ENCODE data around the gene LAMTOR4.
"Not testable (repeated sequence)": the region's sequence is repeated elsewhere in the genome, so short reads cannot be mapped to it uniquely, and the experiment has no call there.

The LAMTOR4 gene

DNA sequence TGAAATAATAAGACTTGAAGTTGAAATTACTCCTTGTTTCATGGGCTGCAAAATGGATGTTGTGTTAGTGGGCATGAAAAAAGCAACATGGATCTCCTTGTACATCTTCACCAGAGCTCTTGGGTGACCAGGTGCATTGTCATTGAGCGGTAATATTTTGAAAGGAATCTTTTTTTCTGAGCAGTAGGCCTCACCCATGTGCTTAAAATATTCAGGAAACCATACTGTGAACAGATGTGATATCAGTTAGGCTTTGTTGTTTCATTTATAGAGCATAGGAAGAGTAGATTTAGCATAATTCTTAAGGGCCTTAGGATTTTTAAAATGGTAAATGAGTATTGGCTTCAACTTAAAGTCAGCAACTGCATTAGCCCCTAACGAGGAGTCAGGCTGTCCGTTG lies 44.3 kb downstream of the LAMTOR4 start:
- no peak for DNase-seq (ENCODE audit: low spot score)
- no peak for TF ChIP-seq CTCF (IDR thresholded peaks at IDR 0.05; ENCODE audit: extremely low read depth, insufficient read depth, missing control alignments)
- in situ Hi-C loops (cut with MboI; ENCODE audit: low pct_unique_long_range_greater_than_20kb, low sequenced_read_pairs, unreplicated experiment), result no loop called here

DNA sequence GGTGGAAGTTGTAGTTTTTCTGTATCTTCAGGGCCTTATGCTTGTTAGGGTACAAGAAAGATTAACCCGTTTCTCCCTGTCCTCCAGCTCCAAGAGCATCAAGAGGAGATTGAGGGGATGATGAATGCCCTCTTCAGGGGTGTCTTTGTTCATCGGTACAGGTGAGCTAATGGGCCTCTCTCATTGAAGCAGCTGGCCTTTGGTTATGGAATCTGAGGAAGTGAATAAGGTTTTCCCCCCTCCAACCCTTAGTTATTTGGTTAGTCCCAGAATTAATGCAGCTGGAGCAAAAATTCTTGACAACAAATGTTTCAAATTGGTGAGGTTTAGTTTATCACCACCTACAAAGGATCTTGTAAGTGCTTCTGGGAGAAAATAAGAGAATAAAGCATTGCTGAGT lies 46.5 kb downstream of the LAMTOR4 start:
- in situ Hi-C loops (cut with MboI; ENCODE audit: low pct_unique_long_range_greater_than_20kb, low sequenced_read_pairs, unreplicated experiment), result no loop called here
- no peak for TF ChIP-seq CTCF (IDR thresholded peaks at IDR 0.05; ENCODE audit: extremely low read depth, insufficient read depth, missing control alignments)
- no peak for DNase-seq (ENCODE audit: low spot score)

- peak; percentile 64 for DNase-seq (ENCODE audit: low spot score)
- in situ Hi-C loops (cut with MboI; ENCODE audit: low pct_unique_long_range_greater_than_20kb, low sequenced_read_pairs, unreplicated experiment), result not testable (repeated sequence)
Measured at GRCh38 chr7:100195901-100196322, 47.2 kb downstream of the LAMTOR4 start.

DNA sequence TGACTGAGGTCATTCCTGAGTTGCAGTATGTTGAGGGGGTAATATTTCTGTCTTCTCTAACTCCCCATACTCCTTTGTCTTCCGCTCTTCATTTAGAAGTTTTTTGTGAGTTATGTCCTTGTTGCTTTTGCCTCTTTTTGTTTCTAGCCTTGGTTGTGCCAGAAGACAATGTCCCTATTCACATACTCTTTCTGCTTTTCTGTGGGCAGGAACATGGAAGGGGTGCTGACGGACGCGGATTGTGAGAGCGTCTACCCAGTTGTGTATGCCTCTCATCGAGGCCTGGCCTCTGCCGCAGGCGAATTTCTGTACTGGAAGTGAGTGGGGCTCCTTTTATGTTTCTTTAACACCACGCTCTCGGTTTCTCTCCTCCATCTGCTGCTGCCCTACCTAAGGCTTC lies 49.5 kb downstream of the LAMTOR4 start:
- in situ Hi-C loops (cut with MboI; ENCODE audit: low pct_unique_long_range_greater_than_20kb, low sequenced_read_pairs, unreplicated experiment), result no loop called here
- TF ChIP-seq CTCF (IDR thresholded peaks at IDR 0.05; ENCODE audit: extremely low read depth, insufficient read depth, missing control alignments), result no peak
- no peak for DNase-seq (ENCODE audit: low spot score)

- TF ChIP-seq CTCF (IDR thresholded peaks at IDR 0.05; ENCODE audit: extremely low read depth, insufficient read depth, missing control alignments), result no peak
- no peak for DNase-seq (ENCODE audit: low spot score)
- in situ Hi-C loops (cut with MboI; ENCODE audit: low pct_unique_long_range_greater_than_20kb, low sequenced_read_pairs, unreplicated experiment), result no loop called here
Measured at GRCh38 chr7:100200693-100201092, 52.0 kb downstream of the LAMTOR4 start.
